Stimulated activated CD8-positive, alpha-beta memory T cell treated with anti-CD3 and anti-CD28 coated beads, Interleukin-4, amount 100 ng/mL, for 48 hours (primary cell): ENCODE data around the gene INS.
"Not testable (repeated sequence)": the region's sequence is repeated elsewhere in the genome, so short reads cannot be mapped to it uniquely, and the experiment has no call there.

Experiments used
- DNase-seq: peaks from one replicate; pipeline ENCODE4 v3.0.0-alpha.2; 2020

The INS gene

GRCh38 chr11:2198621-2199365, 37.8 kb upstream of the INS start:
- DNase-seq = no peak

DNA sequence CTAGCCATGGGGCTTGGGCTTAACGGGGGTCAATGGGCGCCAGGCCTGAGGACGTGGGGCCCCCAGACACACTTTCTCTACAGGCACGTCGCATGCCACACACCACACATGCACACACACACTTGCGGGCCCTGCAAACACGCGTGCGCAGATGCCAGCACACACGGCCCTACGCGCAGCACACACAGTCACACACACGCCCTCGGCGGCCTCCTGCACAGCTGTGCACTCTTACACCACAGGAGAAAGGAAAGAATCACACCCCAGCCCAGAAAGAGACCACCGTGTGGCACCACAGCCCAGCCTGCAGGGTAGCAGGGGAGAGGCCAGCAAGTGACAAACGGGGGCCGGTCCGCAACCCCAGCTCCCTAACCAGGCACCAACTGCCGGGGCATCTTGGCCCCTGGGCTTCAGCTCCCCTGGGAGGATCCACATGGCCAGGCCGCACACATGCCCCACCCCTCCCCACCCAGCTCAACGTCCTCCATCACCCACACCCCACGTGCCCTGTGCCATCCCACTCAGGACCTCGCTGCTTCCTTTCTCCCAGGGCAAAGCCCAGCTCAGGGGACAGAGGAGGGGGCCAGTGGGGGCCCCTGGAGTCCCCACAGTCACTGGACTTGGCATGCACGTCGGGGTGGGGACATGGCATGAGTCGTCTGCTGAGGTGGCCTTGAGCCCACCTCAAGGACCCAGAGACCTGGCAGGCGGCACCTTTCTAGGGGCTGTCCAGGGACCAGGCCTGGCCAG, 36.9 kb upstream of the INS start:
- no peak for DNase-seq

DNA sequence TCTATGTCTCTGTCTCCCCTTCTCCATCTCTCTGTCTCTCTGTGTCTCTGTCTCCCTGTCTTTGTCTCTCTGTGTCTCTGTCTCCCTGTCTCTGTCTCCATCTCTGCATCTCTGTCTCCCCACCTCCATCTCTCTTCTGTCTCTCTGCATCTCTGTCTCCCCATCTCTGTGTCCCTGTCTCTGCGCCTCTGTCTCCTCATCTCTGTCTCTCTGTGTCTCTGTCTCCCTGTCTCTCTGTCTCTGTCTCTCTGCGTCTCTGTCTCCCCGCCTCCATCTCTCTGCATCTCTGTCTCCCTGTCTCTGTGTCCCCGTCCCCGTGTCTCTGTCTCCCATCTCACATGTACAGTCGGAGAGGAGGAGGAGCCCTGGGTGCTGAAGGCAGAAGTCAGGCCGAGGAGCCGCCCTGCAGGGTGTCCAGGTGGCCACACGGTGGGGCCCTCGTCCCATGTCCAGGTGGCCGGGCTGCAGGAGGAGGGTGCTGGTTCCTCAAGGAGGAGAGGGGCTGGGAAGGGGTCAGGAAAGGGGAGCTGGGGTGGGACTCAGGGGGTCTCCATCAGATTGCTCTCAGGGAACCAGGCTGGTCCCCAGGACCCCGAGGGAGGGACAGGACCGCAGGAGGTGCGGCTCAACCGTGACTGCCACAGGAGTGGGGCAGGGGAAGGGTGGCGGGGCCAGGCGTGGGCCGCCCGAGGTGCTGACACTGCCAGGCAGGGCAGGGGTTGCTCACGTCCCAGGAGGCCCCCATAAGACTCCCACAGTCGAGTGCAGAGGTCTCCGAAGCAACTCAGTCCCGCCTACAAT, 36.2 kb upstream of the INS start:
- peak; percentile 83 for DNase-seq

DNA sequence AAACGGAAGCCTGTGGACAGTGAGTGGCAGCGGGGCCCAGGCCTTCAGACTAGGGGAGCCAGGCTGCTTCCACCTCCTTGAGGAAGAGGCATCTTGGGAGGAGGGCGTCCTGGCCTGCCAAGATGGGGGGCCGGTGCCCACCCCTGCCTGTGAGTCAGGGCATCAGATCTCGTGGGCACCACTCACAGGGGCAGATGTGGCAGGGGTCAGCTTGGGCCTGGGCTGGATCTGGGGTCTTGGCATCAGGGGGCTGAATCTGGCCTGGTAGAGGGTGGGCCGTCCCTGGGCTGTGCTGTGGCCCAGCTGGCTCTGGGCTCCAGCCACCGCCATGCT, 34.7 kb upstream of the INS start:
- DNase-seq = no peak

DNA sequence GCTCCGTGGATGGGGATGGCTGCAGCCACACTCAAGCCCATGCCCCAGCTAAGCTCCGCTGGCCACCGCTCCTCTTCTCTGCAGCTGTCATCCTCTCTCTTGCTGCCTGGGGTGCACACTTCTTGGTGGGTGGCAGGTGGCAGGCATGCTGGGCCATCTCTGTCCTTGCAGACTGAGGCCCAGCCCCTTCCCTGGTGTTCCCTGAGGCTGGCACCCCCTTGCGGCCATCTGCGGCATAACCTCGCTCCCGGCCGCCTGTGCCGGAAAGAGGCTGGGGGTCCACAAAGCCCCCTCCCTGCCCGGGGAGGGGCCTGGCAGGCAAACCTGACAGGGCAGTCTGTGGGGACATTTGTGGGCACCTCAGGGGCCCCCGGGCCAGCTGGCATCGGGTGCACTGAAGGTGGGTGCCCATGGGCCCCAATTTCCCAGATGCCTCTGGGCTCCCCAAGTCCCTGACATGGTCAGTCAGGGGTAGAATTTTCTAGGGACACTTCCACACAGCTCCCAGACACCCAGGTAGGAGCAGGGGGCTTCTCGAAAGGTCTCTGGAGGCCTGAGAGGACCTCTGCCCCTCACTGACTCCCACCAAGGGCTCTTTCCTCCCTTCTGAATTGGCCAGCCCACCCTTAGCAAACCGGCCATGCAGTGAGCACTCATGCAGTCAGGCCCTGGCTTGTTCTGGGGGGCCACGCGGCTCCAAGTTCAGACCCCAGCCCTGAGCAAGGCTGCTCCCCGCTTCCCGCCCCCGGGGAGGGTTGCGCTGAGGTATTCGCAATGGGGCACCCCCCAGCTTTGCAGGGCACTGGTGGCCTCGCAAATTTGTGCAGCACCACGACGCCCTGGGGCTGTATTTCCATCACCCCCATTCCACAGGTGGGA, 34.1 kb upstream of the INS start:
- peak; percentile 82 for DNase-seq

- DNase-seq = not testable (repeated sequence)
Observed at GRCh38 chr11:2193888-2194595, 33.0 kb upstream of the INS start.

DNA sequence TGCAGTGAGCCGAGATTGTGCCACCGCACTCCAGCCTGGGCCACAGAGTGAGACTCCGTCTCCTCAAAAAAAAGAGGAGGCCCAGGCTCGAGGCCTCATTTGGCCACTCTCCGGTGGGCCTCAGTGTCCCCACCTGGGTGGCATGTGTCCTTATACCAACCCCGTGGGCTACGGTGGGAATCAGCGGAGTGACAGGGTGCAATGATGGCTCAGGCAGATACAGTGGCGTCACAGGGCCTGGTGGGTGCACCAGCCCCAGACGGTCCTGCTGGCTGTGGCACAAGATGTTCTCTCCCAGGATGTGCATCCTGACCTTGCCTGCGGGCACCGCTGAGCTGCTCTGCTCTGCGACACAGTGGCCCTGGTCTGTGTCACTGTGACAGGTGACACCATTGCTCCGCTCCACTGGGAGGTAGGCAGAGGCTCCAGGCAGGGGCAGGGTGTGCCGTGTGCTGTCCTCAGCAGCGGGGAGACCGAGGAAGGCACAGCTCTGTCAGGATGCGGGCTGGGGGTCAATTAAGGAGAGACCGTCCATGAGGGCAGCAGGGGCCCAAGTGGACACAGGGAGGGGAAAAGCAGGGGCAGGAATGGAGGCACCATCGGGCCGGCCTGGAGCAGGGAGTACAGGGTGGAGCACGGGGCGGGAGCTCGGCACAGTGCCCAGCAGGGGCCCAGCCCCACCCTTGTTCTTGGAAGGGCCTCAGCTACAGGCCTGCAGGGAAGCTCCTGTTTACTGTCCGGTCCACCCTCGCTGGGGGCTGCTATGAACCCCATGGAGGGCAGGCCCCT, 32.3 kb upstream of the INS start:
- DNase-seq = no peak

DNA sequence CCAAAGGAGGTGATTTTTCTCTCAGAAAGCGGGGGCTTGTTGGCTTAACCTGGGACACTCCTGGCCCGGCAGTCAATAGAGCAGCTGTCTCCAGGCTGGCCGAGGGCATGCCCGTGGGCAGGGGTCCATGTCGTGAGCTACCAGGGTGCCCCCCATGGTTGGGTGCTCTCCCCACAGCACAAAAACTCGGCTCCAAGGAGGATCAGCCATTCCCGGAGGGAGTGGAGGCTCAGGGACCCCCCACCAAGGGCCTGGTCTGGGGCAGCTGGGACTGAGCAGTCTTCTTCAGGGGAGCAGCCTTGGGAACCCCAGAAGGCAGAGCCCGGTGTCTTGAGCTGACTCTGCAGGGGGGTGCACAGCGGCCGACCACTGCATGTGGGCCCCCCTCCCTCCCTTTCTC, 31.4 kb upstream of the INS start:
- DNase-seq = no peak

- no peak for DNase-seq
Observed at GRCh38 chr11:2191883-2192282, 30.9 kb upstream of the INS start.

GRCh38 chr11:2190657-2191471, 29.9 kb upstream of the INS start:
- no peak for DNase-seq

GRCh38 chr11:2189938-2190656, 29.1 kb upstream of the INS start:
- no peak for DNase-seq

DNA sequence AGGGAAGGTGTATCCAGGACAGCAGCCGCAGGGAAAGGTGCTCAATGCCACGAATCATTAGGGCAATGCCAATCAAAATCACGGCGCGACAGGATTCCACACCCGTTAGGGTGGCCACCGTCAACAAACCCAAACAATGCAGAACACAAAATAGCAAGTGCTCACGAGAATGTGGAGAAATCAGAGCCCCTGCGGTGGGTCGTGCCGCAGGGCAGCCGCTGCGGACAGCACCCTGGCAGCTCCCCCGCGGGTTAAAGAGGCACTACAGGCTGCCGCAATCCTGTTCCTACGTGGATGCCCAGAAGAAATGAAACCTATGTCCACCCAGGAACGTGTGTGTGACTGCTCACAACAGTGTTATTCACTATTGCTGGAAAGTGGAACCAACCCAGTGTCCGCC, 27.7 kb upstream of the INS start:
- DNase-seq = no peak

DNA sequence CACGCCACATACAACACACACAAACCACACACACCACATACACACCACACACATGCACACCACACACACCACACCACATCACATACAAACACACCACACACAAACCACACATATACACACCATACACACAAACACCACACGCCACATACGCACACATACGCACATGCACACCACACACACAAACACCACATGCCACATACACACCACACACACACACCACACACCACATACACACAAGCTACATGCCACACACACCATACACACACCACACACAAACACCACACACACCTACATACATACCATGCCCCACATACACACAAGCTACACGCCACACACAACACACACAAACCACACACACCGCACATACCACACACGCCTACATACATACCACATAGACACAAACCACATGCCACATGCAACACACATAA, 26.3 kb upstream of the INS start:
- no peak for DNase-seq

DNA sequence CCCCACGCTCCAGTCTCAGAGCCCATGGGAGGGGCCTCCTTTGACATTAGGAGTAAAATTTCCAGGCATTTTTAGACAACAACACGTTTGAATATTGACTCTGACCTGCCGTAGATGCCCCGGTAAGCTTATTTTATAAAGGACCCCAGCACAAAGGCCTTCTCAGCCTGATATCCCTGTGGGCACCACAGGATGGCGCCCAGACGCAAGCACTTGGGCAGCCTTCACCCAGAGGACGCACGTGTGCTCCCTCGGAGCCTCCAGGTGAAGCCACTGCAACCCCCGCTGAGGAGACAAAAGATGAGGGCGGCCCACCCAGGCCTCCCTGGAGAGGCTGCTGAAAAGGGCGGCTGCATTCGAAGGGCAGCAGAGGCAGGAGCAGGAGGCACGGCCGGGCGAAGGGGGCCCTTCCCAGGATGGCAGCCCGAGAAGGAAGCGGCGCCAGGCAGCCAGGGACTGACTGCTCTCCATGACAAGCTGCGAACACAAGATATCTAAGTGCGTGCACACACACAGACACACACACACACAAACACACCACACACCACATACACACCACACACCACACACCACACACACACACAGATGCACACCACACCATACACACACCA, 25.8 kb upstream of the INS start:
- DNase-seq = peak; percentile 64

GRCh38 chr11:2185324-2186085, 24.5 kb upstream of the INS start:
- DNase-seq = no peak

DNA sequence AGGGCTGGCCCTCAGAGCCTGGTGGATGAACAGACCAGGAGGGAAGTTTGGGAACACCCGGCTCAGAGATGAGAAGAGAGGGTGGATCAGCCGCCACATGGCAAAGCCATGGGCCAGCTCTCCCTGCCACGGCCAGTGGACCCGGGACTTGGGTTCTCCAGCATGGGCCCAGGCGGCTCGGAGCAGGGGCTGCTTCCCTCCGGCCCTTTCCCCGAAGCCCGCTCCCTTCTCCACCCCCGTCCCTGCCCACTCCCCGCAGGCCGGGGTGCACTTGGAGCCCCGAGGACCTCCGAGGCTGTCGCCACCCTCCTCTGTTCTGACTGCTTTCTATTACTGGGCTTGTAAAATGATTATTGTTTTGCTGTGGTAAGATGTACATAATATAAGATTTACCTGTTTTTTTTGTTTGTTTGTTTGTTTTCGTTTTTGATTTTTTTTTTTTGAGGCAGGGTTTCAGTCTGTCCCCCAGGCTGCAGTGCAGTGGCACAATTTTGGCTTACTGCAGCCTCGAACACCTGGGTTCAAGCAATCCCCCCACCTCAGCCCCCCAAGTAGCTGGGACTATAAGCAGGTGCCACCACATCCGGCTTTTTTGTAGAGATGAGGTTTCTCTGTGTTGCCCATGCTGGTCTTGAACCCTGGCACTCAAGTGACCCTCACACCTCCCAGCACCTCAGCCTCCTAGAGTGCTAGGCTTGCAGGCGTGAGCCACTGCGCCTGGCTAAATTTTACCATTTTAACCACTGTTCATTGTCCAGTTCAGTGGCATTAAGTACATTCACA, 21.9 kb upstream of the INS start:
- no peak for DNase-seq

GRCh38 chr11:2182075-2182474, 21.1 kb upstream of the INS start:
- no peak for DNase-seq
